GM12801 (cell line): ENCODE data around the gene RPLP1.

Experiments
- TF ChIP-seq, protein P1 (sequence below): IDR thresholded peaks from one replicate; pipeline ENCODE4 v1.5.1; 2011; ENCODE audit warnings: control low read depth; ENCODE audit not compliant: insufficient read length; ENCODE audit errors: extremely low read depth

Gene RPLP1

DNA sequence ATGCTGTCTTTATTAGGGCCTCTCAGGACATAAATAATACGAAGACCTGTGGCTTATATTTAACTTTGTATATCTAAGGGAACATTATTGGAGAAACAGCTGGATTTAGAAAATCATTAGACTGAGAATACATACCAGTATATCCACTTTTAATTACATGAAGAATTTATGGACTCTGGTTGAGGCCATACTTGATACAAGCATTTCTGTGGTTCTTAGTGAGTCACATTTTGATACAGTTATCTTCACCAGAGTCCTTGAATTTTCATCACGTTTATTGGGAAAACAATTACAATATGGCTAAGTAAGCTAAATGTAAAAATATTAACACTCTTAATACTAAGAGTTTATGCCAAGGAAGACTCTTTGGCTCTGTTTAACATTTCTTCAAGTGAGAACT lies 28.6 kb upstream of the RPLP1 start:
- TF ChIP-seq, protein P1, sequence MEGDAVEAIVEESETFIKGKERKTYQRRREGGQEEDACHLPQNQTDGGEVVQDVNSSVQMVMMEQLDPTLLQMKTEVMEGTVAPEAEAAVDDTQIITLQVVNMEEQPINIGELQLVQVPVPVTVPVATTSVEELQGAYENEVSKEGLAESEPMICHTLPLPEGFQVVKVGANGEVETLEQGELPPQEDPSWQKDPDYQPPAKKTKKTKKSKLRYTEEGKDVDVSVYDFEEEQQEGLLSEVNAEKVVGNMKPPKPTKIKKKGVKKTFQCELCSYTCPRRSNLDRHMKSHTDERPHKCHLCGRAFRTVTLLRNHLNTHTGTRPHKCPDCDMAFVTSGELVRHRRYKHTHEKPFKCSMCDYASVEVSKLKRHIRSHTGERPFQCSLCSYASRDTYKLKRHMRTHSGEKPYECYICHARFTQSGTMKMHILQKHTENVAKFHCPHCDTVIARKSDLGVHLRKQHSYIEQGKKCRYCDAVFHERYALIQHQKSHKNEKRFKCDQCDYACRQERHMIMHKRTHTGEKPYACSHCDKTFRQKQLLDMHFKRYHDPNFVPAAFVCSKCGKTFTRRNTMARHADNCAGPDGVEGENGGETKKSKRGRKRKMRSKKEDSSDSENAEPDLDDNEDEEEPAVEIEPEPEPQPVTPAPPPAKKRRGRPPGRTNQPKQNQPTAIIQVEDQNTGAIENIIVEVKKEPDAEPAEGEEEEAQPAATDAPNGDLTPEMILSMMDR, result no peak

DNA sequence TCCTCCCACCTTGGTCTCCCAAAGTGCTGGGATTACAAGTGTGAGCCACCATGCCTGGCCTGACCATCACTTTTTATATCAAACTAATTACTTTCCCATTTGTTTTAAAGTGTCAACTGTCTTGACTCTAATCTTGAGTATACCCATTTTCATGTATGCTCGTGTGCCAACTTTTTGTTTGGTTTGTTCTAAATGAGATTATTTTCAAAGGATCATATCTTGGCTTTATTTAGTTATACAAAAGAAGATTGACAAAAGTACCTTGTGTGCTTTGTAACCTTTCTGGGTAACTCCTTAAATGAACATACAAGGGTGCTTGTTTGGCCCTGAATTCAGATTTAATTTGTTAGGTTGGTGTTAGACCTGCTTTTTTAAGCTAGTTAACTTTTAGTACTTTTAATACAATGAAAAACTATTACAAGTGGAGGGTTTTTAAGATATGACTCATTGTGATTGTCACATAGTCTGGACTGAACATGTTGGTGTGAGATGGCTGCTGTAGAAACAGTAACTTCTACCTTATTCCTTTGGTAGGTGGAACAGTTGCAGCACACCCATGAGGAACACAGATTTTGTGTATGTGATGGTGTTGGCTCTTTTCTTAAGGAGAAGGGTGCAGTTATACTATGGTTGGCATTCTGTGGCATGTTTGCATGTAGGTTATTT lies 27.7 kb upstream of the RPLP1 start:
- TF ChIP-seq, protein P1, result no peak

DNA sequence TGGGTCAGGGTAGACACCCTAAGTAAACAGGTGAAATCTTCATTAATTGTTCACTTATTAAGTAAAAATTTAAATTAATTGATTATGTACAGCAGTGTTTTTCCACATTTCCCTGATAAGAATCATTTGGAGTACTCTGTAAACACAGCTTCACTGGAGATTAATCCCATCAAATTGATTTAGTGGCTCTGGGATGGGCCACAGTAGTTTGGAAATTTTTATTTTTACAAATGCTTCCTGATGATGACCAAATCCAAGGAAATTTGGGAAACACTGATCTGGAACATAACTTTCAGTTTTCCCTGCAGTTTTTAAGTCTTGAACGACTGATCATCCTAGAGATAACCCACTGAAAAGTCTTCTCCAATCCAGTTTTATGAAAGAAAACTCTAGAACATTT lies 18.8 kb upstream of the RPLP1 start:
- TF ChIP-seq, protein P1, result no peak

DNA sequence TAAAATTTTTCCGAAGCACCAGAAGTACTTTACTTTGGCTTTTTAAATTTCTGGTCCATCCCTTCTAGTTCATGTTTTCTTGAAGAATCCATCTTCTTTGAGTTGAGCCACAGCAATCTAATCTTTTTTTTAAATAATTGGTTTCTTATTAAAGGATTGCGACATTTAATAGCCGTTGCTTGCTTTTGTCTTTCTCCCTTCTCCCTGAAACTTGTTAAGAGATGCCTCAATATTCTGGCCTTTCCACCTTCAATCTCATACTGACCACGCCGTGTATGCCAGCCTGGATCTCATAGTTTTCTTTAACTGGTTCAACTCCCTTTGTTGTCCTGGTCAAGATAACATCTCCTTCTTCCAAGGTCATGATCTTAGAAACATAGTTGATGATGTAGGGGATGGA lies 18.4 kb upstream of the RPLP1 start:
- TF ChIP-seq, protein P1, result no peak

DNA sequence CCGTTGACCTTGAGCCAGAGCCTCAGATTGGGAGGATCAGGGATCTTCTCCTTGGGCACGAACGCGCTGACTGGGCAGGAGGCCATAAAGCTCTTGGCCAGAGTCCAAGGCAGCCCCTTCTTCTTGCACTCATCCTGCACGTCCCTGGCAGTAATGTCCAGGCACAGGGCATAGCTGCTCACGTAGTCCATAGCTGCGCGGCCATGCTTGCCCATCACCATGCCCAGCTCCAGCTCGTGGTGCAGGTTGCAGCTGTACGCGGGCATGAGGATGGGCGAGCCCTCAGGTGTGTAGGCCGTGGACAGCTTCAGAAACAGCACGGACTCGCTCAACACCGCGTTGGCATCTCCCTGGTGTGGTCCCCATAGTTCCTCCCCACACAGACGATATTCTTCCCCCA lies 17.9 kb upstream of the RPLP1 start:
- TF ChIP-seq, protein P1, result no peak

DNA sequence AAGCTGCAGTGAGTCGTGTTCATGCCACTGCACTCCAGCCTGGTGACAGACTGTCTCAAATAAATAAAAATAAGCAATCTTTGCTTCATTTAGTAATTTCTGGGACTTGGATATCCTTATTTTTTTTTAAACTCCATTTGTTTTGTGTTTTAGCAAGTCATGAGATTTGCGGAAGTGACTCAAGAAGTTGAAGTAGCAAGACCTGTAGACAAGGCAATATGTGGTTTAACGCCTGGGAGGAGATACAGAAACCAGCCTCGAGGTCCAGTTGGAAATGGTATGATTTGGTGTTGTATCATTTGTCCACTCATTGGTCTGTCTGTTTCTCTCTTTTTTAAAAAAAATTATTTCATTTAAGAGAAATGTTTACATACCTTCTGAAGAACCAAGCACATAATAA lies 16.6 kb upstream of the RPLP1 start:
- TF ChIP-seq, protein P1, result no peak

DNA sequence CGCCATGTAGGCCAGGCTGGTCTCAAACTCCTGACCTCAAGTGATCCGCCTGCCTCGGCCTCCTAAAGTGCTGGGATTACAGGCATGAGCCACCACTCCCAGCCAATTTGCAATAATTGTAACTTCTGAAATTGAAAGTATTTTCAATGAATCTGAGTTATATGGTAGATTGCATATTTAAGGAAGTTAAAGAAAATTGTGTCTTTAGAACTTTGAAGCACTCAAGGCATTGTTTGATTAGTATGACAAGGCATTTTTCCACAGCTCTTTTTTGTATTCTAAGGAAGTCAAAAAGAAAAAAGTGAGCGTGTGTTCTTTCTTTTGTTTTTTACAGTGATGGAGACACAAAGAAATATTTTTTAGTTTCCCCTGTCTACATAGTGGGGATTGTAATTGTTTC lies 15.7 kb upstream of the RPLP1 start:
- TF ChIP-seq, protein P1, result no peak
